Measurements from ENCODE around the gene BMP2. TPM values are rescaled to one million over a fixed set of nuclear protein-coding genes. Genes with fewer than 3 reads are reported as not detected.
A peak's percentile ranks its signal among the peaks of the same experiment; 100 is the strongest.

Gene BMP2
- total RNA-seq, 2 experiments from 2014 or later, result not detected

- Histone ChIP-seq H3K4me1 (ENCODE audit: insufficient read depth, low read length) (no peaks in the 10 kb centered on the region), H3K36me3 (ENCODE audit: insufficient read depth, low read length) (no peaks in the 10 kb centered on the region), H3K4me3 (ENCODE audit: low read length) (no peak overlapping the region), H3K9me3 (ENCODE audit: control insufficient read depth in 1 of 2, insufficient read depth in 1 of 2, low read length in 2 of 2) (no peaks in the 10 kb centered on the region), H3K27me3 (ENCODE audit: control insufficient read depth in 1 of 2, insufficient read depth in 2 of 2, low read length in 2 of 2) (no peaks in the 10 kb centered on the region), H3K27ac (ENCODE audit: low read depth in 1 of 2, low read length in 2 of 2) (no peak overlapping the region)
- intact Hi-C loops (cut with DNase I, micrococcal nuclease), result no loop called here
- Mint-ChIP-seq H3K27ac (no peak overlapping the region), H3K4me3 (no peak overlapping the region), H3K9me3 (no peaks in the 10 kb centered on the region), H3K4me1 (ENCODE audit: low read depth) (no peaks in the 10 kb centered on the region), H3K36me3 (ENCODE audit: low read depth) (no peaks in the 10 kb centered on the region), H3K27me3 (no peaks in the 10 kb centered on the region)
- ATAC-seq (ENCODE audit: poor library complexity) (no peak), DNase-seq (no peak)
- ChIA-PET POLR2A (no interaction called here), CTCF (no interaction called here)
- TF ChIP-seq, protein P1, sequence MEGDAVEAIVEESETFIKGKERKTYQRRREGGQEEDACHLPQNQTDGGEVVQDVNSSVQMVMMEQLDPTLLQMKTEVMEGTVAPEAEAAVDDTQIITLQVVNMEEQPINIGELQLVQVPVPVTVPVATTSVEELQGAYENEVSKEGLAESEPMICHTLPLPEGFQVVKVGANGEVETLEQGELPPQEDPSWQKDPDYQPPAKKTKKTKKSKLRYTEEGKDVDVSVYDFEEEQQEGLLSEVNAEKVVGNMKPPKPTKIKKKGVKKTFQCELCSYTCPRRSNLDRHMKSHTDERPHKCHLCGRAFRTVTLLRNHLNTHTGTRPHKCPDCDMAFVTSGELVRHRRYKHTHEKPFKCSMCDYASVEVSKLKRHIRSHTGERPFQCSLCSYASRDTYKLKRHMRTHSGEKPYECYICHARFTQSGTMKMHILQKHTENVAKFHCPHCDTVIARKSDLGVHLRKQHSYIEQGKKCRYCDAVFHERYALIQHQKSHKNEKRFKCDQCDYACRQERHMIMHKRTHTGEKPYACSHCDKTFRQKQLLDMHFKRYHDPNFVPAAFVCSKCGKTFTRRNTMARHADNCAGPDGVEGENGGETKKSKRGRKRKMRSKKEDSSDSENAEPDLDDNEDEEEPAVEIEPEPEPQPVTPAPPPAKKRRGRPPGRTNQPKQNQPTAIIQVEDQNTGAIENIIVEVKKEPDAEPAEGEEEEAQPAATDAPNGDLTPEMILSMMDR (IDR thresholded peaks at IDR 0.05), result no peak
Measured at GRCh38 chr20:6824401-6824800, 56.9 kb downstream of the BMP2 start.

GRCh38 chr20:6827472-6827871 is 60.0 kb downstream of the BMP2 start:
- Histone ChIP-seq H3K27ac (ENCODE audit: low read depth in 1 of 2, low read length in 2 of 2) (no peak overlapping the region), H3K4me3 (ENCODE audit: low read length) (no peak overlapping the region), H3K4me1 (ENCODE audit: insufficient read depth, low read length) (no peaks in the 10 kb centered on the region), H3K36me3 (ENCODE audit: insufficient read depth, low read length) (no peaks in the 10 kb centered on the region), H3K9me3 (ENCODE audit: control insufficient read depth in 1 of 2, insufficient read depth in 1 of 2, low read length in 2 of 2) (no peaks in the 10 kb centered on the region), H3K27me3 (ENCODE audit: control insufficient read depth in 1 of 2, insufficient read depth in 2 of 2, low read length in 2 of 2) (no peaks in the 10 kb centered on the region)
- no peaks in the 10 kb centered on the region for H3K27me3 Mint-ChIP-seq
- no peak overlapping the region for H3K27ac Mint-ChIP-seq
- POLR2A ChIA-PET, result no interaction called here
- CTCF ChIA-PET, result no interaction called here
- ATAC-seq (ENCODE audit: poor library complexity) (no peak), DNase-seq (no peak)
- no peaks in the 10 kb centered on the region for H3K4me1 Mint-ChIP-seq (ENCODE audit: low read depth)
- TF ChIP-seq, protein P1 (IDR thresholded peaks at IDR 0.05), result no peak
- intact Hi-C loops (cut with DNase I, micrococcal nuclease), result loop anchor here in 1 of 2 experiments (5.0 kb wide), 1 partner anchor 1895 kb away; no protein-coding TSS in a partner anchor
- H3K4me3 Mint-ChIP-seq, result no peak overlapping the region
- no peaks in the 10 kb centered on the region for H3K36me3 Mint-ChIP-seq (ENCODE audit: low read depth)
- H3K9me3 Mint-ChIP-seq, result no peaks in the 10 kb centered on the region

- Histone ChIP-seq H3K36me3 (ENCODE audit: insufficient read depth, low read length) (no peaks in the 10 kb centered on the region), H3K27me3 (ENCODE audit: control insufficient read depth in 1 of 2, insufficient read depth in 2 of 2, low read length in 2 of 2) (no peaks in the 10 kb centered on the region), H3K9me3 (ENCODE audit: control insufficient read depth in 1 of 2, insufficient read depth in 1 of 2, low read length in 2 of 2) (peaks cover 0 to 5% of the 10 kb centered on the region in 2 experiments), H3K4me3 (ENCODE audit: low read length) (no peak overlapping the region), H3K4me1 (ENCODE audit: insufficient read depth, low read length) (no peaks in the 10 kb centered on the region), H3K27ac (ENCODE audit: low read depth in 1 of 2, low read length in 2 of 2) (no peak overlapping the region)
- Mint-ChIP-seq H3K27ac (no peak overlapping the region), H3K36me3 (ENCODE audit: low read depth) (no peaks in the 10 kb centered on the region), H3K4me3 (no peak overlapping the region), H3K27me3 (no peaks in the 10 kb centered on the region), H3K9me3 (no peaks in the 10 kb centered on the region), H3K4me1 (ENCODE audit: low read depth) (no peaks in the 10 kb centered on the region)
- CTCF ChIA-PET, result interaction anchor here (0.9 kb wide), 1 partner anchor 11 kb away, joined by 3 read pairs; no protein-coding TSS in a partner anchor
- DNase-seq, result peak in 4 of 14 experiments; percentile 5 to 38 (median 19)
- POLR2A ChIA-PET, result no interaction called here
- intact Hi-C loops (cut with DNase I, micrococcal nuclease), result loop anchor here (2.0 to 5.0 kb wide), 2 partner anchors 1893 to 1894 kb away; no protein-coding TSS in a partner anchor
- no peak for ATAC-seq (ENCODE audit: poor library complexity)
- TF ChIP-seq, protein P1 (IDR thresholded peaks at IDR 0.05), result peak; percentile 20
Measured at GRCh38 chr20:6828794-6829423, 61.4 kb downstream of the BMP2 start.

All from CD4-positive, alpha-beta T cell (primary cell).